Forelimb muscle (tissue), 1 donor: ENCODE measurements around the gene C1orf74. TPM values are rescaled to one million over a fixed set of nuclear protein-coding genes. Genes with fewer than 3 reads are reported as not detected.

ENCODE experiments used
- DNase-seq: peaks from one replicate; pipeline ENCODE4 v3.0.0-alpha.2; 2013; ENCODE audit warnings: low read depth
- polyA plus RNA-seq: library from polyadenylated mRNA; unstranded; fragments of 120-200 nt; gene quantifications from one replicate; pipeline ENCODE4 v1.2.1, GENCODE V29; 2013; ENCODE audit not compliant: insufficient read length

The C1orf74 gene
- polyA plus RNA-seq, 1 donor, result 2.3 TPM

- no peak for DNase-seq
Measured at GRCh38 chr1:209770636-209771415, 13.5 kb downstream of the C1orf74 start.

GRCh38 chr1:209769971-209770370 is 14.4 kb downstream of the C1orf74 start:
- DNase-seq, result no peak

- DNase-seq, result no peak
Measured at GRCh38 chr1:209769171-209769904, 15.0 kb downstream of the C1orf74 start.

GRCh38 chr1:209768354-209768774 is 16.0 kb downstream of the C1orf74 start:
- DNase-seq, result no peak

GRCh38 chr1:209767706-209768105 is 16.7 kb downstream of the C1orf74 start:
- no peak for DNase-seq

- no peak for DNase-seq
Measured at GRCh38 chr1:209767096-209767495, 17.3 kb downstream of the C1orf74 start.

- DNase-seq, result no peak
Measured at GRCh38 chr1:209766051-209766450, 18.3 kb downstream of the C1orf74 start.

- no peak for DNase-seq
Measured at GRCh38 chr1:209761011-209761635, 23.2 kb downstream of the C1orf74 start.

GRCh38 chr1:209759829-209760359 is 24.5 kb downstream of the C1orf74 start:
- no peak for DNase-seq

- DNase-seq, result no peak
Measured at GRCh38 chr1:209758400-209758799, 26.0 kb downstream of the C1orf74 start.

- DNase-seq, result no peak
Measured at GRCh38 chr1:209756615-209757445, 27.5 kb downstream of the C1orf74 start.

- no peak for DNase-seq
Measured at GRCh38 chr1:209755926-209756614, 28.3 kb downstream of the C1orf74 start, which contains the start of gene TRAF3IP3. TSS of gene TRAF3IP3 (plus strand) at chr1:209756053. CDS start at chr1:209760040, 3,987 bp downstream.

GRCh38 chr1:209755256-209755655 is 29.1 kb downstream of the C1orf74 start:
- no peak for DNase-seq

- DNase-seq, result no peak
Measured at GRCh38 chr1:209752890-209753289, 31.5 kb downstream of the C1orf74 start.

GRCh38 chr1:209751627-209752231 is 32.6 kb downstream of the C1orf74 start:
- DNase-seq, result no peak

GRCh38 chr1:209749670-209750323 is 34.6 kb downstream of the C1orf74 start:
- no peak for DNase-seq

GRCh38 chr1:209749205-209749604 is 35.2 kb downstream of the C1orf74 start:
- DNase-seq, result no peak

GRCh38 chr1:209748620-209749019 is 35.7 kb downstream of the C1orf74 start:
- DNase-seq, result no peak

GRCh38 chr1:209747580-209748262 is 36.6 kb downstream of the C1orf74 start:
- DNase-seq, result peak; percentile 55
